WTC11 (cell line): ENCODE measurements around the gene NXN. TPM values are rescaled to one million over a fixed set of nuclear protein-coding genes. Genes with fewer than 3 reads are reported as not detected.
A peak's percentile ranks its signal among the peaks of the same experiment; 100 is the strongest.

Source experiments
- ATAC-seq: fragments of 200-7000 bp; cut with Tn5 transposase; 2 replicates; pipeline ENCODE4 v1.10.0; 2021; ENCODE audit warnings: mild to moderate bottlenecking, moderate library complexity
- CTCF ChIA-PET: fragments of 300-600 bp; sonication (Branson Sonifier 250); formaldehyde crosslinking; loops from one replicate; lab custom pipeline; 2021; ENCODE audit warnings: antibody characterized with exemption; lab: Charles Lee
- POLR2A ChIA-PET: fragments of 350-600 bp; sonication (Branson Sonifier 250); formaldehyde crosslinking; loops from one replicate; lab custom pipeline; 2021; ENCODE audit warnings: antibody characterized with exemption; lab: Charles Lee
- DNase-seq: peaks from one replicate; pipeline ENCODE4 v3.0.0; 2021; ENCODE audit warnings: low spot score
- H3K27ac Mint-ChIP-seq: 2 replicates; pipeline ENCODE4 v1.8.0; 2021; ENCODE audit warnings: mixed read lengths
- H3K27me3 Mint-ChIP-seq: 2 replicates; pipeline ENCODE4 v1.8.0; 2021; ENCODE audit warnings: low read depth, mild to moderate bottlenecking, moderate library complexity, mixed read lengths
- H3K36me3 Mint-ChIP-seq: 2 replicates; pipeline ENCODE4 v1.8.0; 2021; ENCODE audit warnings: mixed read lengths
- H3K4me1 Mint-ChIP-seq: 2 replicates; pipeline ENCODE4 v1.8.0; 2022; ENCODE audit warnings: mixed read lengths
- H3K4me3 Mint-ChIP-seq: 2 replicates; pipeline ENCODE4 v1.8.0; 2021; ENCODE audit warnings: mild to moderate bottlenecking, moderate library complexity, mixed read lengths
- H3K9me3 Mint-ChIP-seq: 2 replicates; pipeline ENCODE4 v1.8.0; 2021; ENCODE audit warnings: mixed read lengths
- CBFB ChIP-seq: sonication (generic); formaldehyde crosslinking; IDR thresholded peaks from 2 replicates; pipeline ENCODE4 v1.8.1; 2022; ENCODE audit warnings: mild to moderate bottlenecking, low read depth, missing genetic modification reagents
- CREB1 ChIP-seq: sonication (generic); formaldehyde crosslinking; IDR thresholded peaks from 2 replicates; pipeline ENCODE4 v1.8.0; 2023; ENCODE audit warnings: mild to moderate bottlenecking, missing genetic modification reagents
- ELF4 ChIP-seq: sonication (generic); formaldehyde crosslinking; IDR thresholded peaks from 2 replicates; pipeline ENCODE4 v1.8.1; 2022; ENCODE audit warnings: low read depth, mild to moderate bottlenecking, moderate library complexity, missing genetic modification reagents
- ETV6 ChIP-seq: sonication (generic); formaldehyde crosslinking; IDR thresholded peaks from 2 replicates; pipeline ENCODE4 v1.8.1; 2022; ENCODE audit warnings: mild to moderate bottlenecking, missing genetic modification reagents
- GABPB1 ChIP-seq: sonication (generic); formaldehyde crosslinking; IDR thresholded peaks from 2 replicates; pipeline ENCODE4 v1.8.1; 2023; ENCODE audit warnings: mild to moderate bottlenecking, missing genetic modification reagents
- HMGA2 ChIP-seq: fragments of 250-450 bp; sonication (Bioruptor Pico); IDR thresholded peaks from 2 replicates; pipeline ENCODE4 v1.4.0; 2021; ENCODE audit warnings: mild to moderate bottlenecking, moderate library complexity
- NFE2L1 ChIP-seq: sonication (generic); formaldehyde crosslinking; IDR thresholded peaks from 2 replicates; pipeline ENCODE4 v1.8.1; 2023; ENCODE audit warnings: missing genetic modification reagents
- RELA ChIP-seq: sonication (generic); formaldehyde crosslinking; IDR thresholded peaks from 2 replicates; pipeline ENCODE4 v1.8.1; 2022; ENCODE audit warnings: missing genetic modification reagents, mild to moderate bottlenecking, borderline replicate concordance
- SMAD3 ChIP-seq: sonication (generic); formaldehyde crosslinking; IDR thresholded peaks from 2 replicates; pipeline ENCODE4 v1.8.0; 2022; ENCODE audit warnings: missing genetic modification reagents, mild to moderate bottlenecking, borderline replicate concordance
- SP1 ChIP-seq: sonication (generic); formaldehyde crosslinking; conservative IDR thresholded peaks from 2 replicates; pipeline ENCODE4 v1.8.1; 2022; ENCODE audit warnings: missing genetic modification reagents
- TEAD1 ChIP-seq: sonication (generic); formaldehyde crosslinking; IDR thresholded peaks from 2 replicates; pipeline ENCODE4 v1.8.0; 2022; ENCODE audit warnings: mild to moderate bottlenecking, missing genetic modification reagents
- ZNF121 ChIP-seq: sonication (generic); formaldehyde crosslinking; IDR thresholded peaks from 2 replicates; pipeline ENCODE4 v1.8.0; 2023; ENCODE audit warnings: missing genetic modification reagents
- ZNF138 ChIP-seq: sonication (generic); formaldehyde crosslinking; conservative IDR thresholded peaks from 2 replicates; pipeline ENCODE4 v1.8.1; 2022; ENCODE audit warnings: mild to moderate bottlenecking, moderate library complexity, missing genetic modification reagents
- ZNF671 ChIP-seq: fragments of 250-450 bp; sonication (Bioruptor Pico); IDR thresholded peaks from 2 replicates; pipeline ENCODE4 v1.8.0; 2021; ENCODE audit warnings: mild to moderate bottlenecking
- total RNA-seq: library from RNA; stranded (reverse); gene quantifications from 3 replicates; pipeline ENCODE4 v1.2.3, GENCODE V29; 2021
- TF ChIP-seq, protein P1 (sequence below): fragments of 250-450 bp; sonication (Bioruptor Pico); conservative IDR thresholded peaks from 2 replicates; pipeline ENCODE4 v1.9.0; 2021; ENCODE audit warnings: mild to moderate bottlenecking
- TF ChIP-seq, protein P2 (sequence below): sonication (generic); formaldehyde crosslinking; IDR thresholded peaks from 2 replicates; pipeline ENCODE4 v1.8.1; 2023; ENCODE audit warnings: mild to moderate bottlenecking, missing genetic modification reagents, moderate library complexity
- TF ChIP-seq, protein P3 (sequence below): fragments of 250-450 bp; sonication (Bioruptor Pico); IDR thresholded peaks from 2 replicates; pipeline ENCODE4 v1.9.0; 2021; ENCODE audit warnings: mild to moderate bottlenecking
- TF ChIP-seq, protein P4 (sequence below): sonication (generic); formaldehyde crosslinking; conservative IDR thresholded peaks from 2 replicates; pipeline ENCODE4 v1.8.1; 2023; ENCODE audit warnings: mild to moderate bottlenecking, low read depth, missing genetic modification reagents, moderate library complexity
- TF ChIP-seq, protein P5 (sequence below): sonication (generic); formaldehyde crosslinking; IDR thresholded peaks from 2 replicates; pipeline ENCODE4 v1.8.1; 2022; ENCODE audit warnings: mild to moderate bottlenecking, missing genetic modification reagents, moderate library complexity, borderline replicate concordance
- TF ChIP-seq, protein P6 (sequence below): sonication (generic); formaldehyde crosslinking; IDR thresholded peaks from 2 replicates; pipeline ENCODE4 v1.8.1; 2022; ENCODE audit warnings: low read depth, mild to moderate bottlenecking, moderate library complexity, missing genetic modification reagents, borderline replicate concordance

Gene NXN
- total RNA-seq, 1 experiment from 2014 or later: 96.8 TPM

DNA sequence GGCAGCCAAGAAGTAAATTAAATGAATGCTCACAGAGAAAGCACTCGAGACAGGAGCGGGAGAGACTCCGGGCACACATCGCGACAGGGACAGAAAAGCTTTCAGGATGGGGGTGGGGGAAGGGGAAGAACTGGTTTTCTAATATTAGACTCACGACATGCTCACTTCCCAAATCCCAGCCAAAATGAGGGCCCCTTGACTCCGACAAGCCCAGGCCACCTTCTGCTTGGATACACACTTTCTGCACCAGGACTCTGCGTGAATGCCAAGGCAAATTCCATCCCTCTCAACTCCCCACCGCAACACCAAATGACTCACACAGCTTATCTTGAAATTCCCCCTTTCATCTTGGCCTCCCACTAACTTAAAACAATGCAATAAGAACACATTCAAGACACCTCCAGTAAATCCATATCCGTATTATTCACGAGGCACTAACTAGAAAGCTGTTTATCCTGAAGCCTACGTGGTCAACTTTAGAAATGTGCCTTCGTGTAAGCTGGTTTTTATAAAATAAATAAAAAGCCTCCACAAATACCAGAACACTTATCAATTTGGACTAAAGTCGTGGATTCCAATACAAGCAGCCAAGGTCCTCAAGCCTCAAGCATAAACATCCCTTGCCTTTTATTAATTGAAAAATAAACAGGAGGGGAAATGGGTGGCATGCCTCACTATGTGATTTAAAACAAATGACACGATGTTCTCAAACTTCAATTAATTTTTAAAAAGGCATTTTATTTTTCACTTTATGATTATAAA lies 46.1 kb downstream of the NXN start:
- Mint-ChIP-seq H3K4me1 (peaks cover 54% of the 10 kb centered on the region), H3K27ac (peak overlapping the region; percentile 82), H3K36me3 (peaks cover 8% of the 10 kb centered on the region), H3K27me3 (no peaks in the 10 kb centered on the region), H3K4me3 (peak overlapping the region; percentile 2), H3K9me3 (no peaks in the 10 kb centered on the region)
- CTCF ChIA-PET: interaction anchor here (0.5 to 1.5 kb wide), 5 partner anchors 48 to 139 kb away, joined by 3 to 8 read pairs (median 4); no protein-coding TSS in a partner anchor
- POLR2A ChIA-PET: interaction anchor here (0.5 to 1.9 kb wide), 3 partner anchors 18 to 604 kb away, joined by 3 to 5 read pairs (median 3); no protein-coding TSS in a partner anchor
- TF ChIP-seq ZNF121 (CRISPR knock-in tag) (no peak), TEAD1 (CRISPR knock-in tag) (peak; percentile 48; the same call in 1 of the 2 replicates)
- DNase-seq (no peak), ATAC-seq (peak; percentile 78)

DNA sequence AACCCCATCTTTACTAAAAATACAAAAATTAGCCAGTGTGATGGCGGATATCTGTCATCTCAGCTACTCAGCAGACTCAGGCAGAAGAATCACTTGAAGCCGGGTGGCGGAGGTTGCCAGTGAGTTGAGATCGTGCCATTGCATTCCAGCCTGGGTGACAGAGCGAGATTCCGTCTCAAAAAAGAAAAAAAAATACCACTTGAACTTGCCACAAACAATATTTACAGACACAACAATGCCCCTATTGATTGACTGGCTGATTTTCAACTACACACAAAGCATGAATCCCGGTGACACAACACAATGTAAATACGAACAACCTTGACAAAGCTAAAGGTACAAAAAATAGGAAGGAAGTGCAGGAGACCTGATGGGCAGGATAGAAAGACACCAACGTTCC lies 49.3 kb downstream of the NXN start:
- H3K27me3 Mint-ChIP-seq: no peaks in the 10 kb centered on the region
- TF ChIP-seq GABPB1 (CRISPR knock-in tag) (peak; percentile 69), CBFB (CRISPR knock-in tag) (no peak)
- peak overlapping the region; percentile 75 for H3K27ac Mint-ChIP-seq
- DNase-seq (no peak), ATAC-seq (no peak)
- ChIA-PET POLR2A (no interaction called here), CTCF (interaction anchor here (0.9 to 2.3 kb wide), 3 partner anchors 50 to 135 kb away, joined by 3 to 12 read pairs (median 4); partner anchors contain the start of gene NXN)
- H3K4me3 Mint-ChIP-seq: no peak overlapping the region
- H3K36me3 Mint-ChIP-seq: peaks cover 8% of the 10 kb centered on the region
- peaks cover 61% of the 10 kb centered on the region for H3K4me1 Mint-ChIP-seq
- no peaks in the 10 kb centered on the region for H3K9me3 Mint-ChIP-seq

DNA sequence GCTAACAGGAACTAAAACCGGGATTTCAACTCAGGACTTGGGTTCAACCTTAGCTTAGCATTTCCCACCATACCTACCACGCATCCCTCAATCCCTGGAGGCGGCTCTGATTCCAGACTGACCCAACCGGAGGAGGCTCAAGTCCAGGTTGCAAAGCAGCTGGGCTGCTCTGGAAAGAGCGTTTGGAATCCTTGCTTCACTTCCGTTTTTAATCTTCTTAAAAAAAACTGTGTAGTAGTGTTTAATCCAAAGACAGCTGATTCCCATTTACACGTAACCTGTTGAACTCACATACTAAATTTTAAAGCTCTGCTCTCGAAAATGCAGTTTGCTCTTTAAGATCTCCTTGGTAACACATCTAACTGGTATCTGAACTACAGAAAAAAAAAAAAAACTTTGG lies 50.0 kb downstream of the NXN start:
- Mint-ChIP-seq H3K27ac (peak overlapping the region; percentile 88), H3K36me3 (peaks cover 8% of the 10 kb centered on the region), H3K9me3 (no peaks in the 10 kb centered on the region), H3K4me3 (no peak overlapping the region), H3K27me3 (no peaks in the 10 kb centered on the region), H3K4me1 (peaks cover 67% of the 10 kb centered on the region)
- no peak for DNase-seq
- ChIA-PET CTCF (interaction anchor here (0.9 to 2.3 kb wide), 5 partner anchors 13 to 135 kb away, joined by 3 to 12 read pairs (median 3); partner anchors contain the start of genes NXN and TIMM22), POLR2A (interaction anchor here (1.1 kb wide), 1 partner anchor 21 kb away, joined by 4 read pairs; no protein-coding TSS in a partner anchor)
- no peak for ATAC-seq
- TF ChIP-seq ELF4: no peak
- TF ChIP-seq, protein P1, sequence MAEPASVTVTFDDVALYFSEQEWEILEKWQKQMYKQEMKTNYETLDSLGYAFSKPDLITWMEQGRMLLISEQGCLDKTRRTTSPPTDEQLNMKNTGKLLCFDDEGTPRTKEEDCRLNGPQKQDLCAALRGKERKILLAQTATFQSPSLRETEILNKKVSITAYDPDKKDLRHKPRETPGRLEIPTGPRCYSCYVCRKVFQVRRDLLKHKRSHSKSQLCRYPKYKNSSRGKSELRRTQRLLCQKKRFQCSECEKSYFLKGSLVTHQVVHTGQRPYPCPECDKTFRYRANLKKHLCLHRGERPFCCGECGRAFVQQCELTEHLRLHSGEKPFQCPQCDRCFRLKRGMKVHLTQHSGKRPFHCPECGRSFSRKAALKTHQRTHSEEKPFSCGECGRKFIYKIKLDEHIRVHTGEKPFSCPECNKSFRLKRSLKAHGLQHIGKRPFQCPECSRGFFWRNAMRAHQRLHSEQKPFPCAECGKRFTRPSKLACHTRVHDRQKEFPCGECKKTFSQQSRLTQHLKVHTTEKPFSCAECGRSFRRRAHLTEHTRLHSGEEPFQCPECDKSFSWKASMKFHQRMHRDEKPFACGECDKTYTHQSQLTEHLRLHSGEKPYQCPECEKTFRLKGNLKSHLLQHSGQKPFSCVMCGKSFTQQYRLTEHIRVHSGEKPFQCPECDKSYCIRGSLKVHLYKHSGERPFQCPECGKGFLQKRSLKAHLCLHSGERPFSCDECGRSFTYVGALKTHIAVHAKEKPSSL: no peak
- TF ChIP-seq, protein P2, sequence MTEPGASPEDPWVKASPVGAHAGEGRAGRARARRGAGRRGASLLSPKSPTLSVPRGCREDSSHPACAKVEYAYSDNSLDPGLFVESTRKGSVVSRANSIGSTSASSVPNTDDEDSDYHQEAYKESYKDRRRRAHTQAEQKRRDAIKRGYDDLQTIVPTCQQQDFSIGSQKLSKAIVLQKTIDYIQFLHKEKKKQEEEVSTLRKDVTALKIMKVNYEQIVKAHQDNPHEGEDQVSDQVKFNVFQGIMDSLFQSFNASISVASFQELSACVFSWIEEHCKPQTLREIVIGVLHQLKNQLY (CRISPR knock-in tag): no peak
- TF ChIP-seq ETV6: no peak
- no peak for TF ChIP-seq RELA (CRISPR knock-in tag)
- no peak for TF ChIP-seq ZNF671 (CRISPR knock-in tag)
- no peak for TF ChIP-seq SMAD3 (CRISPR knock-in tag)
- TF ChIP-seq, protein P3, sequence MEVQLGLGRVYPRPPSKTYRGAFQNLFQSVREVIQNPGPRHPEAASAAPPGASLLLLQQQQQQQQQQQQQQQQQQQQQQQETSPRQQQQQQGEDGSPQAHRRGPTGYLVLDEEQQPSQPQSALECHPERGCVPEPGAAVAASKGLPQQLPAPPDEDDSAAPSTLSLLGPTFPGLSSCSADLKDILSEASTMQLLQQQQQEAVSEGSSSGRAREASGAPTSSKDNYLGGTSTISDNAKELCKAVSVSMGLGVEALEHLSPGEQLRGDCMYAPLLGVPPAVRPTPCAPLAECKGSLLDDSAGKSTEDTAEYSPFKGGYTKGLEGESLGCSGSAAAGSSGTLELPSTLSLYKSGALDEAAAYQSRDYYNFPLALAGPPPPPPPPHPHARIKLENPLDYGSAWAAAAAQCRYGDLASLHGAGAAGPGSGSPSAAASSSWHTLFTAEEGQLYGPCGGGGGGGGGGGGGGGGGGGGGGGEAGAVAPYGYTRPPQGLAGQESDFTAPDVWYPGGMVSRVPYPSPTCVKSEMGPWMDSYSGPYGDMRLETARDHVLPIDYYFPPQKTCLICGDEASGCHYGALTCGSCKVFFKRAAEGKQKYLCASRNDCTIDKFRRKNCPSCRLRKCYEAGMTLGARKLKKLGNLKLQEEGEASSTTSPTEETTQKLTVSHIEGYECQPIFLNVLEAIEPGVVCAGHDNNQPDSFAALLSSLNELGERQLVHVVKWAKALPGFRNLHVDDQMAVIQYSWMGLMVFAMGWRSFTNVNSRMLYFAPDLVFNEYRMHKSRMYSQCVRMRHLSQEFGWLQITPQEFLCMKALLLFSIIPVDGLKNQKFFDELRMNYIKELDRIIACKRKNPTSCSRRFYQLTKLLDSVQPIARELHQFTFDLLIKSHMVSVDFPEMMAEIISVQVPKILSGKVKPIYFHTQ (CRISPR knock-in tag): no peak
- TF ChIP-seq, protein P4, sequence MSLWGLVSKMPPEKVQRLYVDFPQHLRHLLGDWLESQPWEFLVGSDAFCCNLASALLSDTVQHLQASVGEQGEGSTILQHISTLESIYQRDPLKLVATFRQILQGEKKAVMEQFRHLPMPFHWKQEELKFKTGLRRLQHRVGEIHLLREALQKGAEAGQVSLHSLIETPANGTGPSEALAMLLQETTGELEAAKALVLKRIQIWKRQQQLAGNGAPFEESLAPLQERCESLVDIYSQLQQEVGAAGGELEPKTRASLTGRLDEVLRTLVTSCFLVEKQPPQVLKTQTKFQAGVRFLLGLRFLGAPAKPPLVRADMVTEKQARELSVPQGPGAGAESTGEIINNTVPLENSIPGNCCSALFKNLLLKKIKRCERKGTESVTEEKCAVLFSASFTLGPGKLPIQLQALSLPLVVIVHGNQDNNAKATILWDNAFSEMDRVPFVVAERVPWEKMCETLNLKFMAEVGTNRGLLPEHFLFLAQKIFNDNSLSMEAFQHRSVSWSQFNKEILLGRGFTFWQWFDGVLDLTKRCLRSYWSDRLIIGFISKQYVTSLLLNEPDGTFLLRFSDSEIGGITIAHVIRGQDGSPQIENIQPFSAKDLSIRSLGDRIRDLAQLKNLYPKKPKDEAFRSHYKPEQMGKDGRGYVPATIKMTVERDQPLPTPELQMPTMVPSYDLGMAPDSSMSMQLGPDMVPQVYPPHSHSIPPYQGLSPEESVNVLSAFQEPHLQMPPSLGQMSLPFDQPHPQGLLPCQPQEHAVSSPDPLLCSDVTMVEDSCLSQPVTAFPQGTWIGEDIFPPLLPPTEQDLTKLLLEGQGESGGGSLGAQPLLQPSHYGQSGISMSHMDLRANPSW (CRISPR knock-in tag): no peak
- TF ChIP-seq CREB1 (CRISPR knock-in tag): no peak
- TF ChIP-seq ZNF138 (CRISPR knock-in tag): no peak
- TF ChIP-seq, protein P5, sequence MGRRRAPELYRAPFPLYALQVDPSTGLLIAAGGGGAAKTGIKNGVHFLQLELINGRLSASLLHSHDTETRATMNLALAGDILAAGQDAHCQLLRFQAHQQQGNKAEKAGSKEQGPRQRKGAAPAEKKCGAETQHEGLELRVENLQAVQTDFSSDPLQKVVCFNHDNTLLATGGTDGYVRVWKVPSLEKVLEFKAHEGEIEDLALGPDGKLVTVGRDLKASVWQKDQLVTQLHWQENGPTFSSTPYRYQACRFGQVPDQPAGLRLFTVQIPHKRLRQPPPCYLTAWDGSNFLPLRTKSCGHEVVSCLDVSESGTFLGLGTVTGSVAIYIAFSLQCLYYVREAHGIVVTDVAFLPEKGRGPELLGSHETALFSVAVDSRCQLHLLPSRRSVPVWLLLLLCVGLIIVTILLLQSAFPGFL (CRISPR knock-in tag): no peak
- TF ChIP-seq, protein P6, sequence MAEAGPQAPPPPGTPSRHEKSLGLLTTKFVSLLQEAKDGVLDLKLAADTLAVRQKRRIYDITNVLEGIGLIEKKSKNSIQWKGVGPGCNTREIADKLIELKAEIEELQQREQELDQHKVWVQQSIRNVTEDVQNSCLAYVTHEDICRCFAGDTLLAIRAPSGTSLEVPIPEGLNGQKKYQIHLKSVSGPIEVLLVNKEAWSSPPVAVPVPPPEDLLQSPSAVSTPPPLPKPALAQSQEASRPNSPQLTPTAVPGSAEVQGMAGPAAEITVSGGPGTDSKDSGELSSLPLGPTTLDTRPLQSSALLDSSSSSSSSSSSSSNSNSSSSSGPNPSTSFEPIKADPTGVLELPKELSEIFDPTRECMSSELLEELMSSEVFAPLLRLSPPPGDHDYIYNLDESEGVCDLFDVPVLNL (CRISPR knock-in tag): no peak
- TF ChIP-seq NFE2L1 (CRISPR knock-in tag): no peak
- no peak for TF ChIP-seq HMGA2 (CRISPR knock-in tag)
- TF ChIP-seq SP1 (CRISPR knock-in tag): no peak
